Measurements from ENCODE around the gene FNDC11. TPM values are rescaled to one million over a fixed set of nuclear protein-coding genes. Genes with fewer than 3 reads are reported as not detected.

Gene FNDC11
- total and polyA plus RNA-seq, 8 donors, result 0.06 to 0.35 (median 0.17) TPM; not detected in 2

GRCh38 chr20:63572071-63572787 is 18.3 kb downstream of the FNDC11 start:
- ATAC-seq (no peak), FAIRE-seq (no peak), DNase-seq (peak in 2 of 6 donors; percentile 40 to 74)
- Histone ChIP-seq H3K9me3 (no peaks in the 10 kb centered on the region), H3K27ac (no peak overlapping the region), H3K36me3 (no peaks in the 10 kb centered on the region), H3K27me3 (no peaks in the 10 kb centered on the region), H3K4me1 (peaks cover 0 to 8% (median 7%) of the 10 kb centered on the region in 3 donors), H3K4me3 (no peak overlapping the region)
- WGBS, 2 donors, result 88 to 89% methylated on average over 38 to 48 of the region's 48 CpGs
- no peak for TF ChIP-seq CTCF (IDR thresholded peaks at IDR 0.05)
- intact Hi-C loops (cut with DNase I), result no loop called here

GRCh38 chr20:63572788-63573646 is 19.1 kb downstream of the FNDC11 start:
- DNase-seq (peak in 2 of 6 donors; percentile 39 to 74), ATAC-seq (peak in 3 of 4 donors; percentile 3 to 7 (median 5)), FAIRE-seq (no peak)
- no peak for TF ChIP-seq CTCF (IDR thresholded peaks at IDR 0.05)
- no peaks in the 10 kb centered on the region for H3K36me3 ChIP-seq
- no peaks in the 10 kb centered on the region for H3K9me3 ChIP-seq
- intact Hi-C loops (cut with DNase I), result no loop called here
- H3K4me3 ChIP-seq, result peak overlapping the region; percentile 73 to 98 (median 76)
- no peak overlapping the region for H3K27ac ChIP-seq
- no peaks in the 10 kb centered on the region for H3K27me3 ChIP-seq
- WGBS, 2 donors, result 86 to 87% methylated on average over 34 of the region's 34 CpGs
- peaks cover 0 to 8% (median 7%) of the 10 kb centered on the region in 3 donors for H3K4me1 ChIP-seq

DNA sequence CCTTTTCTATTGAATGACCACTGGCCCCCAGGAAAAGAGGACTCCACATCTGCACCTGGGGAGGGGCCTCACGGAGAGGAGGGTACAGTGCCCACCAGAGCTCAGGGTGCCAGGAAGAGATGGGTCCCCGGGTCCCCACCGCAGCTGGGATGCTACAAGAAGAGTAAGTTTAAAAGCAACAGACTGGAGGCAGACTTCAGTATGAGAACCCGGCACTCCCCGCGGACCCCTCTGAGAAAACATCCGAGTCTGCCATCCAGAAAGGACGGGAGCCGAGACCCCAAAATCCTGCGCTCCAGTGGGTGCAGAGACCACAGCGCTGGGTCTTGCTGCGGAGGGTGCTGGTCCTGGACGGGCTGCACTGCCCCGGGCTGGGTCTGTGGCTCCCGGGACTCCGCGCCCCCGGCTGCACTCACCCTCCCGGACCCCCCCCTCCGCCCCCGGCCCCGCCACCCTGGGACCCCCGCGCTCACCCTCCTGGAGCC is 19.7 kb downstream of the FNDC11 start:
- WGBS, 2 donors, result 2% methylated on average over 14 to 24 of the region's 24 CpGs
- no peaks in the 10 kb centered on the region for H3K27me3 ChIP-seq
- peak; percentile 22 to 41 (median 31) for ATAC-seq
- no peak for FAIRE-seq
- no peaks in the 10 kb centered on the region for H3K9me3 ChIP-seq
- peak in 1 of 6 donors; percentile 53 for DNase-seq
- intact Hi-C loops (cut with DNase I), result no loop called here
- no peak for TF ChIP-seq CTCF (IDR thresholded peaks at IDR 0.05)
- no peaks in the 10 kb centered on the region for H3K36me3 ChIP-seq
- peak overlapping the region in 3 of 4 donors; percentile 53 to 58 (median 58) for H3K27ac ChIP-seq
- peak overlapping the region; percentile 73 to 98 (median 76) for H3K4me3 ChIP-seq
- peaks cover 0 to 8% (median 7%) of the 10 kb centered on the region in 3 donors for H3K4me1 ChIP-seq

DNA sequence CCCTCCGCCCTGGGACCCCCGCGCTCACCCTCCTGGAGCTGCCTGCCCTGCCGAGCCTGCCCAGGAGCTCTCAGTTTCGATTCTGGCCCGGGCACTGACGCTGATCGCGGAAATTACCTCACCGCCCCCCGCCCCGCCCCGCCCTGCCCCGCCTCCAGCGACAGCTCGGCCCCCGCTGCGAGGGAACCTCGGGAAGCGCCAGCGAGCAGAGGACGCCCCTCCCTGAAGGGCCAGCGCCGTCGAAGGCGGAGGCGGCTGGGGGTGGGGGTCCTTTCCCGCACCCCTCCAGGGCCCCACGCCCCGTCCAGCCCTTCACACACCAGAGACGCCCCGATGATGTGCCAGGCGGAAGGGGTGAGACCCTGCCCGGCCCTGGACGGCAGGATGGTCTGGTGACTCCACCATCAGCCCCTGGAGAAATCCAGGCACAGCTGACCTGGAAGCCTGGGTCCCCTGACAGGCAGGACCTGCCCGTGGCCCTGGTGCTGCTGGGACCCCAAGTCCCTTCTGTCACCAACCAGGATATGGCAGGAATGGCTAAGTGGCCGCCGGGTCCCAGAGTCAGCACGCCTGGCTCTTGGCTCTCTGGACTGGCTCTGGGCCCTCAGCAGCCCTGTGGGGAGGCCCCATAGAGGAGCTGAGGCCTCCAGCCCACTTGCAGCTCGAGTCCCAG is 20.3 kb downstream of the FNDC11 start, which contains the start of gene HELZ2:
Gene HELZ2 (minus strand): TSS at position 84 of the 673 bp plus-strand sequence. CDS start 1,854 bp downstream, outside the sequence.
- DNase-seq (peak; percentile 71 to 90 (median 79)), FAIRE-seq (no peak), ATAC-seq (peak; percentile 89 to 94 (median 93))
- H3K9me3 ChIP-seq, result no peaks in the 10 kb centered on the region
- intact Hi-C loops (cut with DNase I), result no loop called here
- no peaks in the 10 kb centered on the region for H3K36me3 ChIP-seq
- WGBS, 2 donors, result 6 to 12% methylated on average over 24 to 40 of the region's 40 CpGs
- no peaks in the 10 kb centered on the region for H3K27me3 ChIP-seq
- H3K4me3 ChIP-seq, result peak within 1 kb of the TSS; percentile 73 to 98 (median 76)
- H3K27ac ChIP-seq, result peak within 1 kb of the TSS; percentile 35 to 58 (median 56)
- peaks cover 0 to 8% (median 7%) of the 10 kb centered on the region in 3 donors for H3K4me1 ChIP-seq
- TF ChIP-seq CTCF (IDR thresholded peaks at IDR 0.05), result no peak
